OCI-LY7 (cell line): ENCODE data around the gene STAT4. TPM values are rescaled to one million over a fixed set of nuclear protein-coding genes. Genes with fewer than 3 reads are reported as not detected.

Experiments used
- BruUV-seq: library from RNA; stranded (reverse); fragments of 400-500 nt; replicated peaks from 2 replicates; lab custom pipeline; 2021; lab: Mats Ljungman, UMichigan
- CTCF ChIA-PET: fragments of 300-600 bp; sonication (Branson Sonifier 250); formaldehyde crosslinking; loops from one replicate; lab custom pipeline; 2022; ENCODE audit warnings: antibody characterized with exemption; ENCODE audit not compliant: unreplicated experiment; lab: Charles Lee
- POLR2A ChIA-PET: fragments of 300-600 bp; sonication (Branson Sonifier 250); formaldehyde crosslinking; loops from one replicate; lab custom pipeline; 2022; ENCODE audit warnings: antibody characterized with exemption; lab: Charles Lee
- DNase-seq: peaks from one replicate; pipeline ENCODE4 v3.0.0-alpha.2; 2015; ENCODE audit warnings: low spot score
- H2AFZ ChIP-seq: fragments of 200-600 bp; sonication (generic), shearing (Covaris generic); 2 replicates; pipeline ENCODE4 v1.6.1; 2014; ENCODE audit warnings: mild to moderate bottlenecking, antibody characterized with exemption, low read length, moderate library complexity
- H3K27ac ChIP-seq: fragments of 200-600 bp; sonication (generic); 2 replicates; pipeline ENCODE4 v1.5.1; 2014; ENCODE audit warnings: mixed run types, low read depth, mild to moderate bottlenecking, moderate library complexity, low read length, inconsistent platforms; ENCODE audit not compliant: poor library complexity, severe bottlenecking
- H3K36me3 ChIP-seq: fragments of 200-600 bp; sonication (generic); 2 replicates; pipeline ENCODE4 v1.6.1; 2014; ENCODE audit warnings: mild to moderate bottlenecking, antibody characterized with exemption, low read length, moderate library complexity, mixed read lengths; ENCODE audit not compliant: insufficient read depth
- H3K4me1 ChIP-seq: fragments of 200-600 bp; sonication (generic); 2 replicates; pipeline ENCODE4 v1.5.1; 2014; ENCODE audit warnings: mild to moderate bottlenecking, low read length; ENCODE audit not compliant: insufficient read depth, poor library complexity, severe bottlenecking
- H3K4me2 ChIP-seq: fragments of 200-600 bp; sonication (generic); 2 replicates; pipeline ENCODE4 v1.6.1; 2014; ENCODE audit warnings: mild to moderate bottlenecking, low read length
- H3K4me3 ChIP-seq: fragments of 200-600 bp; sonication (generic); 2 replicates; pipeline ENCODE4 v1.5.1; 2014; ENCODE audit warnings: mild to moderate bottlenecking, low read depth, low read length; ENCODE audit not compliant: poor library complexity, severe bottlenecking
- H3K79me2 ChIP-seq: fragments of 200-600 bp; sonication (generic); 2 replicates; pipeline ENCODE4 v1.6.1; 2016; ENCODE audit warnings: low read depth, mild to moderate bottlenecking, low read length, moderate library complexity, mixed read lengths; ENCODE audit not compliant: insufficient read depth
- H3K9me2 ChIP-seq: fragments of 200-600 bp; sonication (generic); 2 replicates; pipeline ENCODE4 v1.6.1; 2016; ENCODE audit warnings: mild to moderate bottlenecking, low read length, mixed read lengths; ENCODE audit not compliant: insufficient read depth
- H3K9me3 ChIP-seq: fragments of 200-600 bp; sonication (generic); 2 replicates; pipeline ENCODE4 v1.6.1; 2014; ENCODE audit warnings: mild to moderate bottlenecking, mixed run types, low read length, mixed read lengths
- H4K20me1 ChIP-seq: fragments of 200-600 bp; sonication (generic); 2 replicates; pipeline ENCODE4 v1.6.1; 2014; ENCODE audit warnings: mild to moderate bottlenecking, antibody characterized with exemption, low read length, moderate library complexity, mixed read lengths; ENCODE audit not compliant: insufficient read depth
- EZH2phosphoT487 ChIP-seq: fragments of 200-600 bp; sonication (generic); IDR thresholded peaks from 2 replicates; pipeline ENCODE4 v1.6.1; 2018; ENCODE audit warnings: low read depth, borderline replicate concordance, mild to moderate bottlenecking, mixed run types, antibody characterized with exemption, low read length, moderate library complexity, mixed read lengths
- intact Hi-C: fragments of 100-400 bp; cut with micrococcal nuclease; formaldehyde crosslinking; loops from one replicate; pipeline ENCODE4 v1.10.0; 2022; ENCODE audit not compliant: unreplicated experiment
- total RNA-seq, 2 experiments: library from RNA; depleted of rRNA in 1 of 2; stranded (reverse); fragments of >200 nt in 1 of 2; shearing (Covaris generic) in 1 of 2; gene quantifications; 2 replicates each; pipeline ENCODE4 v1.2.3, GENCODE V29; 2014 to 2022
- TF ChIP-seq, protein P1 (sequence below): fragments of 200-600 bp; sonication (generic); conservative IDR thresholded peaks from 2 replicates; pipeline ENCODE4 v1.5.1; 2014; ENCODE audit warnings: mild to moderate bottlenecking, antibody characterized with exemption, low read length, moderate library complexity, mixed read lengths

The STAT4 gene
- total RNA-seq, 2 experiments from 2014 or later: not detected

DNA sequence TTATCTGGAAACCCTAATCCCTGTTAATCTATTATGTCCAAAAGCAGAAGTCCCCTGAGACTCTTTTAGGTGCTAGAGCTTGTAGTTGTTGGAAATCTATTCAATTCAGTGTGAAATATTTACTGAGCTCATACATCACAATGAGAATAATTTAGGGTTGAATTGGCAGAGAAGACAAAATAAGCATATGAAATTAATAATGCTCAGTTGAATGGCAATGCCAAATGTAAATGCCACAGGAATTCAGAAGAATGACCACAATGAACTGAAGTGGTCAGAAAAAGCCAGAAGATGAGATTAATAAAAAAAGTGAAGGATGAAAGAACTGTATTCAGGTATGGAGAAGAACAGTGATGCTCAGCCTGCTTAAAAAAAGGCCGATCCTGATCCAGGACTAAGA is 8.0 kb upstream of the STAT4 start:
- H3K4me3 ChIP-seq: no peak overlapping the region
- no peak overlapping the region for H3K4me2 ChIP-seq
- H3K79me2 ChIP-seq: no peaks in the 10 kb centered on the region
- ChIA-PET CTCF (no interaction called here), POLR2A (interaction anchor here (0.6 to 1.1 kb wide), 5 partner anchors 15 to 743 kb away, joined by 3 to 4 read pairs (median 3); no protein-coding TSS in a partner anchor)
- H2AFZ ChIP-seq: no peak overlapping the region
- no peak overlapping the region for H3K27ac ChIP-seq
- no peaks in the 10 kb centered on the region for H3K4me1 ChIP-seq
- H3K9me3 ChIP-seq: no peaks in the 10 kb centered on the region
- H4K20me1 ChIP-seq: no peaks in the 10 kb centered on the region
- intact Hi-C loops: loop anchor here (10.0 kb wide), 1 partner anchor 304 kb away; no protein-coding TSS in a partner anchor
- H3K36me3 ChIP-seq: no peaks in the 10 kb centered on the region
- no TSS peak for BruUV-seq
- no peaks in the 10 kb centered on the region for H3K9me2 ChIP-seq
- TF ChIP-seq, protein P1, sequence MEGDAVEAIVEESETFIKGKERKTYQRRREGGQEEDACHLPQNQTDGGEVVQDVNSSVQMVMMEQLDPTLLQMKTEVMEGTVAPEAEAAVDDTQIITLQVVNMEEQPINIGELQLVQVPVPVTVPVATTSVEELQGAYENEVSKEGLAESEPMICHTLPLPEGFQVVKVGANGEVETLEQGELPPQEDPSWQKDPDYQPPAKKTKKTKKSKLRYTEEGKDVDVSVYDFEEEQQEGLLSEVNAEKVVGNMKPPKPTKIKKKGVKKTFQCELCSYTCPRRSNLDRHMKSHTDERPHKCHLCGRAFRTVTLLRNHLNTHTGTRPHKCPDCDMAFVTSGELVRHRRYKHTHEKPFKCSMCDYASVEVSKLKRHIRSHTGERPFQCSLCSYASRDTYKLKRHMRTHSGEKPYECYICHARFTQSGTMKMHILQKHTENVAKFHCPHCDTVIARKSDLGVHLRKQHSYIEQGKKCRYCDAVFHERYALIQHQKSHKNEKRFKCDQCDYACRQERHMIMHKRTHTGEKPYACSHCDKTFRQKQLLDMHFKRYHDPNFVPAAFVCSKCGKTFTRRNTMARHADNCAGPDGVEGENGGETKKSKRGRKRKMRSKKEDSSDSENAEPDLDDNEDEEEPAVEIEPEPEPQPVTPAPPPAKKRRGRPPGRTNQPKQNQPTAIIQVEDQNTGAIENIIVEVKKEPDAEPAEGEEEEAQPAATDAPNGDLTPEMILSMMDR: no peak
- no peak for TF ChIP-seq EZH2phosphoT487
- DNase-seq: no peak

DNA sequence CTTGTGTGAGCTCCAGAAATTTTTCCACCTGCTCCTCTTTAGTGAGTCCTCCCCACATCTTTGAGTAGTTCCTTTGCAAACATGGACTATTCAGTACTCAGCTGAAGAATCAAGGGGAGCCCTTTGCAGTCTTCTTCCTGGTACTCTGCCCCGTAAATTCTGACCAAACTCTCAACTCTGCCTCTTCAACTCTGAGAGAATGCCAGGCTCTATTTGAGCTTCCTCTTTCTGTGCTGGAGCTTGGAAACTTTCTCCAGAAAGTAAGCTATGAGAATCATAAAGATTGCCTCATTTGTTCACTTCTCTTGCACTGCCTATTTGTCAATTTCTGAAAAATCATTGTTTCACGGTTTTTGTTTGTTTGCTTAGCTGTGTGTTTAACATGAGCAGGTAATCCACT is 7.4 kb upstream of the STAT4 start:
- H3K4me3 ChIP-seq: no peak overlapping the region
- H3K27ac ChIP-seq: no peak overlapping the region
- no peaks in the 10 kb centered on the region for H3K36me3 ChIP-seq
- H3K4me2 ChIP-seq: no peak overlapping the region
- intact Hi-C loops: loop anchor here (10.0 kb wide), 1 partner anchor 303 kb away; no protein-coding TSS in a partner anchor
- TF ChIP-seq, protein P1: no peak
- no peak for TF ChIP-seq EZH2phosphoT487
- H3K4me1 ChIP-seq: no peaks in the 10 kb centered on the region
- H4K20me1 ChIP-seq: no peaks in the 10 kb centered on the region
- ChIA-PET CTCF (no interaction called here), POLR2A (interaction anchor here (0.6 to 1.1 kb wide), 4 partner anchors 14 to 167 kb away, joined by 3 to 4 read pairs (median 3); no protein-coding TSS in a partner anchor)
- no TSS peak for BruUV-seq
- no peak overlapping the region for H2AFZ ChIP-seq
- no peaks in the 10 kb centered on the region for H3K9me3 ChIP-seq
- H3K9me2 ChIP-seq: no peaks in the 10 kb centered on the region
- no peak for DNase-seq
- H3K79me2 ChIP-seq: no peaks in the 10 kb centered on the region

- Histone ChIP-seq H3K79me2 (no peaks in the 10 kb centered on the region), H4K20me1 (no peaks in the 10 kb centered on the region), H3K36me3 (no peaks in the 10 kb centered on the region), H2AFZ (no peak overlapping the region), H3K4me1 (no peaks in the 10 kb centered on the region), H3K27ac (no peak overlapping the region), H3K4me2 (no peak overlapping the region), H3K9me2 (no peaks in the 10 kb centered on the region), H3K9me3 (no peaks in the 10 kb centered on the region), H3K4me3 (no peak overlapping the region)
- BruUV-seq: no TSS peak
- POLR2A ChIA-PET: interaction anchor here (1.1 to 2.0 kb wide), 2 partner anchors 101 to 104 kb away, joined by 3 to 5 read pairs; no protein-coding TSS in a partner anchor
- intact Hi-C loops: loop anchor here (1.0 to 10.0 kb wide), 3 partner anchors 103 to 375 kb away; no protein-coding TSS in a partner anchor
- TF ChIP-seq, protein P1: peak; percentile 78
- no peak for TF ChIP-seq EZH2phosphoT487
- peak; percentile 24 for DNase-seq
- CTCF ChIA-PET: interaction anchor here (1.4 kb wide), 1 partner anchor 103 kb away, joined by 7 read pairs; no protein-coding TSS in a partner anchor
Observed at GRCh38 chr2:191155608-191156071, 4.8 kb upstream of the STAT4 start.
